ENCODE data around the gene GFPT2.

Gene GFPT2

DNA sequence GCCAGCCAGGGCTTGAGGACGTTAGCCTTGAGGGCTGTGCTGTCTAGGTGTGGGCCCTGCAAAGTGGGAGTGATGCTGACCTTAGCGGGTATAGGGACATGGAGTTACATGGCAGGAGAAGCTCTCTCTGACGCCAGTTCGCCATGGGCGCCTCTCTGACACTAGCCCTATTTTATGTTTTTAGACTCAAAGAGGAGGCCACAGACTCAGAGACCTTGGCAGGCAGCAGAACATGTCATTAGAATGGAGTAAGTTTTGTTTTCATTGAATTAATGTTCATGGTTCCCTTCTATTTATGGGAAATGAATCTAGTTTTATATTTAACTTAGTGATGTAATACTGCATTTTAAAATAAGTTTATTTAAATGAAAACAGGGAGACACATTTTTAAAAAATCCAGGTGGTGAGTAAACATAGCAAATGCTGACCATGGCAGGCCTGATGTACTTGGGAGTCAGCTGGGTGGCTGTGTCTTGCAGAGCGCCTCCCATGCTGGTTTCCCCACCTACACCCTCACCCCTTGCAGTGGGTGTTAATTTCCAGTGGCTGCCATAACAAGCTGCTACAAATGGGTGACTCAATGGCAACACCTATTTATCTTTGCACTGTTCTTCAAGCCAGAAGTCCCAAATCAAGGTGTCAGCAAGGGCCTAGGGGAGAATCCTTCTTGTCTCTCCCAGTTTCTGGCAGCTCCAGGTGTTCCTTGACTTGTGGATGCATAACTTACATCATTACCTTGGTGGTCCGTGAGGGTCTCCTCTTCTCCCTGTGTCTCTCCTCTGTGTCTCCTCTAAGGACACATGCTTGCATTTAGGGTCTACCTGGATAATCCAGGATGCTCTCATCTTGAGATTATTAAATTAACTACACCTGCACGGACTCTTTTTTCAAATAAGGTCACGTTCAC is 25.6 kb upstream of the GFPT2 start:
- DNase-seq (ENCODE audit: low read depth in 3 of 3), result no peak

DNA sequence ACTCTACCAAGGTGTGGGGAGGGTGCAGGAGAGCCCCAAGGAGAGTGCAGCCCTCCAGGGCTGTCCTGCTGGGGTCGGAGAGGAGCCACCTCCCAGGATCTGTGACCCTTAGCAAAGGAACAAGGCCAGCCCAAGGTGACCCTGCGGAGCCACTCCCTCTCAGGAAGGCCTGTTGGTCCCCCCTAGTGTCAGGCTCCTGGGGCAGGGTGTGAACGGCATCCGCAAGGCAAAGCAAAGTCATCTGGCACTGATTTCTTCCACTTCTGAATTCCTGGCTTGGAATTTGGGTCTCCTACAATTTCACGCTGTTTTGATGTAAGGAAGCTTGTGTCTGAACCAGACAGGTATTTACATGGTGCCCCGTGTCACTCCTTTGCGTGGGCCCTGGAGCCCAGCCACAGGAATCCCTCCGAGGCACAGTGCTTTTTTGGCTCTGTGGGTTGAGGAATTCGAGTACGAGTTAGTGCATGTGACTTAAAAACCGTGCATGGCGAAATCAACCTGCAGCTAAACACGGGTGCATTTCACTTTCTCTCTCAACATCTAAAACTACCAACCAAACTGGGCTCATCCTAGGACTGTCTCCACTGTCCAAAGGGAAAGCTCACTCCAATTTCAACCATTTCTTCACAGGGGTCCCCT is 24.5 kb upstream of the GFPT2 start:
- no peak for DNase-seq (ENCODE audit: low read depth in 3 of 3)

DNA sequence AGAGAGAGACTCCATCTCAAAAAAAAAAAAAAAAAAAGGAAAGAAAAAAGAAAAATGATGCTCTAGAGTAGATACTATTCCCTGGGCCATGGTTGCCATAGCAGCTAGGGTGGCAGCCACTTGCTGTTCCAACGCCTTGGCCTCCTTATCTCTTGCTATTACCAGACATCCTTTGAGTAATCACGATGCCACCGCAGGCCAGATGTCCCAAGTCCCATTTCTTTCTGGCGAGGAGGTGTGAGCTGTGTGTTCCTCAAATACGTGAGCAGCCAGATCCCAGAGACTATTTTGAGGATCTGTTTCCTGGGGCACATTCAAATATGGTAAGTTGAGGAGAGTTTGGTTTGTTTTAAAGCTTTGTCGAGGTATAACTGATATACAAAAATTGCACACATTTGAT is 23.4 kb upstream of the GFPT2 start:
- no peak for DNase-seq (ENCODE audit: low read depth in 3 of 3)

DNA sequence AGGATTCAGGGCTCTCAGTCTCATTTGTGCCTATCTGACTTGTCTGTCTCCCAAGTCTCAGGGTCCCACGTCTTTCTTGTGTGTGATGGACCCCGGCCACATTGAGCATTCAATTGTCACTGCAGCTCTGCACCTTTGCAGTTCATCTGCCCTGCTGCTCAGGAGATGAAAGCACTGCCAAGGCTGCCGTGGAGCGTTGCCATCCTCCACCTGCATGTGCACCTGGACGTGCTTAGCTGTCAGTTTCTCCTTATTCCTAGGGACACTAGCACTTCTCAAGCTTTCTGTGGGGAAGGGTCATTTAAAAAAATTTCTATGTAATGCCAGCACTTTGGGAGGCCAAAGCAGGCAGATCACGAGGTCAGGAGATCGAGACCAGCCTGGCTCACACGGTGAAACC is 22.8 kb upstream of the GFPT2 start:
- DNase-seq (ENCODE audit: low read depth in 3 of 3), result no peak

DNA sequence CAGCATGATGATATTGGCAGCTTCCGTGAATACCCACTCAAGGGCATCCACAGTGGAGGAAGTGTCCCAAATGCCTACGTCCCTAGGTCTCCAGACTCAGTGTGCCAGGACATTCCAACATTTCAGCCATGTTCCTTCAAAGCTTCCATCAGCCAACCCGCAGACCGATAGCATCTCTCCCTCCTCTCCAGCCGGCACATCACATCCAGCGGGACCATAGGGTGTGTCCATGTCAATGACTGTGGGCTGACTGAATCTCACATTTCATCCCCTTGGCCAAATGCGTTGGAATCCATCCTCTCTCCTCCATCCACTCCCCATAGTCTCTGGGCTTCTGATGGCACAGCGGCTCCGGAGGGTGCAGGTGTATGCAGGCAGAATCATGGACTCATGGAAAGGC is 22.2 kb upstream of the GFPT2 start:
- no peak for DNase-seq (ENCODE audit: low read depth in 3 of 3)

DNA sequence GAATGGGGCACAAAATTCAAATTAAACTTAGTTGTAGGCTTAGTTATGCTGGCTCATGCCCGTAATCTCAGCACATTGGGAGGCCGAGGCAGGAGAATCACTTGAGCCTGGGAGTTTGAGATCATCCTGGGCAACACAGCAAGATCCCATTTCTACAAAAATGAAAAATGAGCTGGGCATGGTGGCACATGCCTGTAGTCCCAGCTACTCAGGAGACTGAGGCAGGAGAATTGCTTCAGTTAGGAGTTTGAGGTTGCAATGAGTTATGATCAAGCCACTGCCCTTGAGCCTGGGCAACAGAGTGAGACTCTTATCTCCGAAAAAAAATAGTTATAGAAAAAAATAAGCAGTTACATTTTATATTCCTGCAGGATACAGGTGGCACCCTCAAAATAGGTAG is 20.7 kb upstream of the GFPT2 start:
- no peak for DNase-seq (ENCODE audit: low read depth in 3 of 3)

DNA sequence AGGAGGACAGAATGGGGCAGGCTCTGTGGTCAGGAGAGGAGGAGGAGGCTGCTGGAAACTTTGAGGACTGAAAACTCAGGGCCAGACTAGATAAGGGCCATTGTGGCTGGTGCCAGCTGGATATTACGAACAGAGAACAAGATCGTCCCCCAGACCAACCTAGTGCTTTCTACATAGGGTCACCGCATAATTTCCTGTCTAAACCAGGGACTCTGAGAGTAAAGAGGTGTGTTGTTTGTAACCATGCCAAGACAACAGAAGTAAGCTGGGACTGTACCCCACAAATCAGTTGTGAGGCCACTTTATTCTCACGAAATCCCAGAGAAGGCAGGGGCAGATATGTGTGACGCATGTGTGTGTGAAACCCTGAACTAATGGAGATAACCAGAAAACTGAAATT is 20.3 kb upstream of the GFPT2 start:
- no peak for DNase-seq (ENCODE audit: low read depth in 3 of 3)

DNA sequence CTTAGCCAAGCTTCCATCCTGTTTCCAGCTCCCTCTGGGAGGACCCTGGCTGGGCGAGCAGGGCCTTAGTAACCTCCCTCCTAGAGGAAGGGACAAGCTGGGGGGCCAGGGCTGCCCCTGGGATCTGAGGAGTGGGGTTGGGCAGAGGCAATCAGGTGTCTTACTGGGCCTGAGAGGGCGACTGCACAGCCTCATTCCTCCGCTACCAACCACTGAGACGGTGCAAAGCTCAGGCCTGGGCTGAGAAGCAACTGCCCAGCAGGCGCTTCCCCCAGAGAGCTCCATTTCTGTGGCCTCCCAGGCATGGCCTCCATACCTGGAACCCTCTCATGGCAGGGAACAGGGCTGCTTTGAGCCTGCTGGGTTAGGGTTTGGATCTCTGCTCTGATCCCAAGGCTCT is 18.8 kb upstream of the GFPT2 start:
- DNase-seq (ENCODE audit: low read depth in 3 of 3), result no peak

DNA sequence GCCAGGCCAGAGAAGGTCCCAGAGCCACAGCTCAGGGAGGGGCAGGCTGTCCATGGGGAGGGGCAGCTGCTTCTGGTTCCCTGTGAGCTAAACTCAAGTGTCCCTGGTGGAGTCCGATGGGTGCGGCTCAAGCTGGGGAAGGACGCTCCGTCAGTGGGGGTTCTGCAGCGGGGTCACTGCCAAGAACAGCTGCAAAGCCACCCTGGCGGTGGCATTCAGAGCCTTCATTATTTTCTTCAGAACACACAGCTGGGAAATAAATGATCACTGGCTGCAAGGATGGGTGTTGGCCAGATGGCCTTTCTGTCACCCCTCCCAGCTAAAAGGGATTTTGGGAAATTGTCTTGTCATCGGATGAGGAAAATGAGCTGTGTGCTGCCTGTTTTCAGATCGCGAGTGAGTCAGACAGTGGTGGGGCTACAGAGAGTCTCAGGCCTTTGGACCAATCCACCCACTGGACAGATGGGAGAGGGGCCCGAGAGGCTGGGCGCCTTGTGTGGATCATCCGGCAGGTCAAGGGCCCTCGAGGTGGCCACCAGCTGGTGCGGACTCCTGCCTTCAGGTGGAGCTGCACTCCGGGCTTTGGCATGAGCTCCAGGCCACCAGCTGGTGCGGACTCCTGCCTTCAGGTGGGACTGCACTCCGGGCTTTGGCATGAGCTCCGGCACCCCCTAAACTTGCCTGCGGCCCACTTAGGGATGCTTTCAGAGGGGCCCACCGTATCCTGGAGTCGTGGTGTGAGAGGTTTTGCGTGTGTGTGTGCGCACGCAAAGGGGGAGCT is 17.9 kb upstream of the GFPT2 start:
- DNase-seq (ENCODE audit: low read depth in 3 of 3), result no peak

DNA sequence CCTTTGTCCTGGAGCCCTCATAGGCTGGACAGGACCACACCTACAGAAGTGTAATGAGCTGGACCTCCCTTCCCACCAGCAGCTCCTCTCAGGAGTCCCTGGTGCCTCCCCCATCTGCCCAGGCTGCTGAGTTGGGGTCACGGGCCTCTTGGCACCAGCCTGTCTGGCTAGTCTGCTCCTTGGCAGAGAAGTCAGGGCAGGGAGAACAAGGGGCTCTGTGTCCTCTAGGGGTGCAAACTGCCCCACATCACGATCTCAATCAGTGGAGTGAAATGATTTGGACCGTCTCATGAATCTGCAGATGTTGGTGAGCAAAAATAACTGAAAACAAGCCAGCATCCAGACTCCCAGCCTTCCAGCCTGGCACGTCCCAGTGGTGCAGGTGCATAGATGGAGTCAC is 14.9 kb upstream of the GFPT2 start:
- DNase-seq (ENCODE audit: low read depth in 3 of 3), result no peak

DNA sequence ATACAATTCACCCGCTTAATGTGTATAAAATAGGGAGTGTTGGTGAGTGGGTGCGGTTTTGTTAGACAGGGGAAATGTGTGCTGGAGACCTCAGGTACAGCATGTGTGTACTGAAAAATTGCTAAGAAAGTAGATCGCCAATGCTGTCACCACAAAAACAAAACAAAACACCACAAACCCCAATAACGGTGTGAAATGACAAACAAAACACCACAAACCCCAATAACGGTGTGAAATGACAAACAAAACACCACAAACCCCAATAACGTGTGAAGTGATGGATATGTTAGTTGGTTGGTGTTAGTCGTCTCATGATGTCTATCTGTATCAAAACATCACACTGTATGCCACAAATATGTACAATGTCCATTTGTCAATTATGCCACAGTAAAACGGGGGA is 14.2 kb upstream of the GFPT2 start:
- no peak for DNase-seq (ENCODE audit: low read depth in 3 of 3)

DNA sequence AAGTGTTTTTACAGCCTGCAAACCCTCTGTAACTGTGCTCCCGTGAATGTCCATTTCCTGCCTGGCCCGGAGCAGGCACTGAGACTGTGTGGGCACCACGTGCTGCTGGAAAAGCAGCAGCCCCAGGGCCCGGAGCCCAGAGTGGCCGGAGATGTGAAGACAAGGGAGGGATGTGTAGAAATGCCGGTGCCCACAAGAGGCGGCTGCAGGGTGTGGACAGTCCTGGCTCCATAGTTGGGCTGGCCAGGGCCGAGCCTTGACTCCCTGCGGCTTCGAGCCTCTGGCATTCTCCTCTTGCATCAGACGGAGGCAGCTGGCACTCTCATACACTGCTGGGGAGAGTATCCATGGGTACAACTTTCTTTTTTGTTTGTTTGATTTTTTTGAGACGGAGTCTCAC is 13.2 kb upstream of the GFPT2 start:
- no peak for DNase-seq (ENCODE audit: low read depth in 3 of 3)

DNA sequence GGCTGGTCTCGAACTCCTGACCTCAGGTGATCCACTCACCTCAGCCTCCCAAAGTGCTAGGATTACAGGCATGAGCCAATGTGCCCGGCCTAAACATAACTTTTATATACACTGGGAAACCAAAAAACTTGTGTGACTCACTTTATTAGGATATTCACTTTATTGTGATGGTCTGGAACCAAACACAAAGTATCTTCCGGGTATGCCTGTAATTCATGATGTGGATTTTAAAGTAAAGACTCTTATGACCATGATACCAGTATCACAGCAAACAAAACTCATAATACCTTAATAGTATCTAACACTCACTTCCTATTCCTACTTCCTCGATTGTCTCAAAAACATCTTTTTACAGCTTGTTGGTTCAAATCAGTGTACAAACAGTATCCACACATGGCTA is 12.7 kb upstream of the GFPT2 start:
- DNase-seq (ENCODE audit: low read depth in 3 of 3), result no peak

DNA sequence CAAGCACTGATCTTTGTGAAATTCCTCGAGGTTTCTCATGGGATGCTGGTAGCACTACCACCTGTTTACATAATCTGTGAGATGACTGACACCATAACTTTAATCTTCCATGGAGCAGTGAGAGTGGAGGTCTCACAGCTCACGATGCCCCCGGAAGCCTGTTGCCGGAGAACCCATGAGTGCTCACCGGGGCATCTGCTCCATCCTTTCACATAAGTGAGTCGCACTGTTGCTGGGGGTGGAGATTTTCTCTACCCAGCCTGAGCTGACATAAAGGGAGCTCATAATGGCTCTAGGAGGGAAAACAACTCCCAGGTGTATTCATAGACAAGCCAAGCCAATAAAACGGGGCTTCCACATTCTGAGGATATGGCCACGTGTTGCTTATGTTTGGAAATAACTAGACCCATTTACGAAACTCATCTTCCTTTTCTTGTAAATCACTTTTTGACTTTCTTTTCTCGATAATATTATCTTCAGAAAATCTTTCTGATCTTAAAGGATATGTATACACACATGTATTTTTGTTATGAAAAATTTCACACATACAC is 11.2 kb upstream of the GFPT2 start:
- DNase-seq (ENCODE audit: low read depth in 3 of 3), result no peak

DNA sequence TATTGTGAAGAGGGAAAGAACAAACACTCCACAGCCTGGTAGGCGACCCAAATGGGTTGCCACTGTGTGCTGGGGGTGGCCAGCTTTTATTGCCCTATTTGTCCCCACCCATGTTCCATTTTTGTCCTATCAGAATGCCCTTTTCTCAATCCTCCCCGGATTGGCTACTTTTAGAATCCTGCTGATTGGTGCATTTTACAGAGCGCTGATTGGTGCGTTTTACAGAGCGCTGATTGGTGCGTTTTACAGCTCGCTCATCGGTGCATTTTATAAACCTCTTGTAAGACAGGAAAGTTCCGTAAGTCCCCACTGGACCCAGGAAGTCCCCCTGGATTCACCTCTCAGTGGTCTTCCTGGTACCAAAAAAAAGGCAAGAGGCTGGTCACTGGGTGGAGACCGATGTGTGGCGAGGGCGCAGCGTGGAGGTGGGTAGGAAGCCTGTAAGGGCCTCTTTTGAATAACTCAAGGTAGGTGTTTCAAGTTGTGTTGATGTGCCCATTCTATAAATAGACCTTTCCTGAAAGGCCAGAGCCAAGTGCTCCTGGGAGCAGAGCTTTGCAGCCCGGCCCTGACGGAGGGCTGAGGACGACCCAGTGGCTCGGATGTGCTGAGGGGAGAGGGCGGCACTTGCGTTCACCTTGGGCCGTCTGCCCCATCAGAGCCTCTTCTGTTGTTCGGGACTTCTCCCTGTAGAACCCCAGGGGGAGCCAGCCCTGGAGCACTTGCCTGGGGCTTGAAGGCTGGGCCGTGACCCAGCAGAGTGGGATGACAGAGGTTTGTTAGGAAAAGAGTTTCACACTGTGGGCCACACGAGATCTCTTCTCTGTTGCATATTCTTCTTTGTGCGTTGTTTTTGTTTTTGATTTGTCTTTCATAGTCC is 7.2 kb upstream of the GFPT2 start:
- no peak for DNase-seq (ENCODE audit: low read depth in 3 of 3)

DNA sequence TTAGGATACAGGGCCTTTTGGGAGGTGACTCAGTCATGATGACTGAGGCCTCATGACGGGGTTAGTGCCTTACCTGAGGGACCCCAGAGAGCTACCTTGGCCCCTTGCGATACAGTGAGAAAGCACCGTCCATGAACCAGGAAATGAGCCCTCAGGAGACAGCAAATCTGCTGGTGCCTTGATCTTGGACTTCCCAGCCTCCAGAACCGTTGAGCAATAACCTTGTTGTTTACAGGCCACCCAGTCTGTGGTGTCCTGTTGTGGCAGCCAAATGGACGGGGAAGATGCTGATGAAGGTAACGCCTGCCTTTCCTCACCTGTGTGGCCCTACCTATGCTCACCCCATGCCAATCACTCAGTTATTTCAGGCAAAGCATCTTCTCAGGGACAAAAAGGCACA is 5.6 kb upstream of the GFPT2 start:
- no peak for DNase-seq (ENCODE audit: low read depth in 3 of 3)

DNA sequence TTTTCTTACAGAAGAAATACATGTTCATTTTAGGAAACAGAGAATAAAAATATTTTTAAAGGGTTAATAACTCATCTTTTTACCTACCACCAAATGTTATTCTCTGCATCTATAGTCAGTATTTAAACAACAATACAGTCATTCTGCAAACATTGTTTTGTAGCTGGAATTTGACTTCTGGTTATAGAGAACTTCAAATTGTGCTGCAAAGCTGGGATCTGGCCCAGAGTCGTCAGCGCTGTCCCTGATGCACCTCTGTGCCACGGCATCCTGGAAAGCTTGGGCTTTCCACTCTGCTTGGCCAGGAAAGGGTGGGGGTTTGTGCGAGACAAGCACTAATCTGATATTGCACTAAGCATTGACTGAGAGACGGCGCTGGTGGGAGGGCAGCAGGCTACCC is 5.0 kb upstream of the GFPT2 start:
- no peak for DNase-seq (ENCODE audit: low read depth in 3 of 3)

DNA sequence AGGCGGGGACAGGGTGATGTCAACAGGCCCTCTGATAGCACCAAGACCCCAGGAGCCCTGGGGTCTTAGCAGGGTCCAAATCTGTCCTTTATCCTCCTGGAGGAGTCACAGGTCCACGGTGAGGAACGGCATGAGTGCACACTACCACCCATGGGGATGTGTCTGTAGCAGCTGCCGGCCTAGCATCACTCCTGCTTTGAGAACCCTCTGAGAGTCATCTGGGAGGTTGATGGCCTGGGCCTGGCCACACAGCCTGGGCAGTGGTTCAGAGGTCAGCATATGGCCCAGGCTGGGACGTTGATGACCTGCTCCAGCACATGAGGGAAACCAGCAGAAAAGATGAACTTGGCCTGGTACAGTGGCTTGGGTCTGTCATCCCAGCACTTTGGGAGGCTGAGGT is 1.8 kb upstream of the GFPT2 start:
- no peak for DNase-seq (ENCODE audit: low read depth in 3 of 3)

DNA sequence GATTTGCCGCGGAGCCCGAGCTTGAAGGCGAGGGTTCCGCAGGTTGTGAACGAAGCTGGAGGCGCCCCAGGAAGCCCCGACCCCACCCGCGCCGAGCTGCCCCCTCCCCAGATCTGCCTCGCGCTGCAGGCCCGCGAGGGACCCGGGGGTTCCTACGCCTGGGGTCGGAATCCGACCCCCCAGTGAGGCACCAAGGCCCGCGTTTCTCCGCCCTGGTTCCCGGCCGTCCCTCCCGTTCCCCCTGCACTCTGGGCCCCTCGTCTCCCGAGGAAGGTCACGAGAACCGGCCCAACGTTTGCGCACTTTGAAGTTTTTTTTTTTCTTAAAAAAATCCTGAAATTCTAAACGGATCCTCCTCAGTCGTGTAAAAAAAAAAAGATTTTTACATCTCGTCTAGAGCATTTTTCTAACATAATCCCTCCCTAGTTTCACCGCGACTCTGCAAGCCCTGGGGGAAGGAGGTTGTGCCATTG is 880 bp upstream of the GFPT2 start:
- DNase-seq (ENCODE audit: low read depth in 3 of 3), result no peak

DNA sequence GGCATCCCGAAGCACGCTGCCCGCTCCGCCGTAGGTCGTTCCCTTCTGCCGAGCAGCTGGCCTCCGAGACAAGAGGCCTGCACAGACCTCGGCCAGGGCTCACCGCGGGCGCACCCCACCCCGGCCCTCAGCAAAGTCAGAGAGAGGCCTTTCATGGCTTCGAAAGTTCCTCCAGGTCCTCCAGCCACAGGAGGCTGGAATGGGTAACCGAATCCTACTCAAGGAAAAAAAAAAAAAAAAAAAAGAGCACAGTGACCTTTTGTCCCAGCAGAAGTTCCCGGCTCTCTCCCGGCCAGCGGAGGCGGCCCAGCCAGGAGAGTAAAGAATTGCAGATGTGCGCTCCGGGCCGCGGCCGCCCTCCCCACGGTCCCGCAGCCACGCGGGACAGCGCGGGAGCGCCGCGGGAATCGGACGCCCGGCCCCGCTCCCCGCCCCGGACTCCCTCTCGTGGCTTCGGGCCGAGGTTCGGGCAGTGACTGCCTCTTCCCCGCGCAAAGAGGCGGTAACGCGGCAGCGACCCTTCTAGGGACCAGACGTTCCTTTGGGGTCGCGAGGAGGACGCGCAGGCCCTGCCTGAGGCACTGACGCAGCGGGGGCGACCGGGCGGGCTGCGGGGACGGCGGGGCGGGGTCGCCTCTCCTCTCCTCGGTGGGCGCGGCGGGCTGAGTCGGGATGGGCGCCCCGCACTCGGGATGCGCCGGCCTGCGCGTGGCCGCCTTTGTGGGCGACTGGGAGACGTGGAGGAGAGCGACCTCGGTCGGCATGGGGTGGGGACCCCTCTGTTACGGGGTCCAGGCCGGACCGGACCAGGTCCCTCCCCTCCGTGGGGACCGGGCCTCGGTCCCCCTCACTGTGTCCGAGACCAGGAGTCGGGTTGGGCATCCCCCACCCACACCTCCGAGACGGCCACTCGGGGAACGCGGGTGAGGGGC is 754 bp downstream of the GFPT2 start:
- DNase-seq (ENCODE audit: low read depth in 3 of 3), result no peak

Measured in stimulated activated CD4-positive, alpha-beta T cell treated with anti-CD3 and anti-CD28 coated beads, TNF-alpha, amount 100 ng/mL, for 4 hours (primary cell).